Panc1 (cell line): ENCODE data around the gene C9orf85. TPM values are rescaled to one million over a fixed set of nuclear protein-coding genes. Genes with fewer than 3 reads are reported as not detected.

ENCODE experiments used
- ATAC-seq: fragments of 200-7000 bp; cut with Tn5 transposase; 2 replicates; pipeline ENCODE4 v1.9.1; 2020; ENCODE audit warnings: mild to moderate bottlenecking, moderate library complexity
- BruUV-seq: library from RNA; stranded (reverse); fragments of 400-500 nt; replicated peaks from 2 replicates; lab custom pipeline; 2021; lab: Mats Ljungman, UMichigan
- CTCF ChIA-PET: fragments of 300-600 bp; sonication (Branson Sonifier 250); formaldehyde crosslinking; loops from one replicate; lab custom pipeline; 2022; ENCODE audit warnings: antibody characterized with exemption; lab: Charles Lee
- POLR2A ChIA-PET: fragments of 300-600 bp; sonication (Branson Sonifier 250); formaldehyde crosslinking; loops from one replicate; lab custom pipeline; 2022; ENCODE audit warnings: antibody characterized with exemption; lab: Charles Lee
- DNase-seq: peaks from one replicate; pipeline ENCODE4 v3.0.0-alpha.2; 2010; ENCODE audit warnings: low read depth, low spot score
- H3K27ac ChIP-seq: 2 replicates; pipeline ENCODE4 v1.5.1; 2011; ENCODE audit warnings: mild to moderate bottlenecking, low read length, inconsistent platforms
- H3K27me3 ChIP-seq: fragments of 200-500 bp; sonication (Bioruptor generic); 2 replicates; pipeline ENCODE4 v1.6.0; 2014; ENCODE audit warnings: low read length, inconsistent platforms; ENCODE audit not compliant: control insufficient read depth, insufficient read depth
- H3K36me3 ChIP-seq: fragments of 200-500 bp; sonication (Bioruptor generic); 2 replicates; pipeline ENCODE4 v1.5.1; 2014; ENCODE audit warnings: inconsistent platforms, mild to moderate bottlenecking, low read length, moderate library complexity; ENCODE audit not compliant: control insufficient read depth, insufficient read depth
- H3K4me1 ChIP-seq: 2 replicates; pipeline ENCODE4 v1.5.1; 2011; ENCODE audit warnings: inconsistent platforms, mild to moderate bottlenecking, low read length, moderate library complexity; ENCODE audit not compliant: control insufficient read depth, insufficient read depth
- H3K4me3 ChIP-seq, 2 experiments: 2 replicates each; pipeline ENCODE4 v1.5.1; 2011 to 2012; ENCODE audit warnings: low read depth in 2 of 2, low read length in 2 of 2, mild to moderate bottlenecking in 2 of 2, inconsistent platforms in 1 of 2, moderate library complexity in 1 of 2
- H3K9me3 ChIP-seq: fragments of 200-500 bp; sonication (Bioruptor generic); 2 replicates; pipeline ENCODE4 v1.5.1; 2014; ENCODE audit warnings: low read depth, mild to moderate bottlenecking, inconsistent platforms, low read length, moderate library complexity; ENCODE audit not compliant: control insufficient read depth, insufficient read depth
- POLR2AphosphoS5 ChIP-seq: IDR thresholded peaks from 2 replicates; pipeline ENCODE4 v1.6.1; 2012; ENCODE audit warnings: mild to moderate bottlenecking, low read depth, low read length, moderate library complexity
- SIN3A ChIP-seq: IDR thresholded peaks from 2 replicates; pipeline ENCODE4 v1.6.1; 2012; ENCODE audit warnings: low read depth, mild to moderate bottlenecking, low read length, moderate library complexity, borderline replicate concordance; ENCODE audit not compliant: insufficient read depth
- TCF7L2 ChIP-seq: IDR thresholded peaks from 2 replicates; pipeline ENCODE4 v1.6.1; 2011; ENCODE audit warnings: mild to moderate bottlenecking, low read depth, low read length, inconsistent platforms
- in situ Hi-C: cut with HindIII; loops from 2 replicates; pipeline ENCODE4 v1.10.0; 2016; ENCODE audit warnings: low sequenced_read_pairs, low pct_unique_long_range_greater_than_20kb
- intact Hi-C: fragments of 100-400 bp; cut with micrococcal nuclease; formaldehyde crosslinking; loops from one replicate; pipeline ENCODE4 v1.10.0; 2022; ENCODE audit not compliant: unreplicated experiment
- total RNA-seq: library from RNA; stranded (reverse); gene quantifications from one replicate; pipeline ENCODE4 v1.2.1, GENCODE V29; 2021; ENCODE audit not compliant: unreplicated experiment
- TF ChIP-seq, protein P1 (sequence below), 2 experiments: IDR thresholded peaks; 2 replicates each; pipeline ENCODE4 v1.6.1; 2011 to 2012; ENCODE audit warnings: low read depth in 2 of 2, control low read depth in 1 of 2, low read length in 1 of 2, mild to moderate bottlenecking in 1 of 2, moderate library complexity in 1 of 2; ENCODE audit not compliant: insufficient read depth in 1 of 2
- TF ChIP-seq, protein P2 (sequence below): fragments of 450-650 bp; IDR thresholded peaks from 2 replicates; pipeline ENCODE4 v1.5.1; 2017; ENCODE audit warnings: mild to moderate bottlenecking

C9orf85 gene
- total RNA-seq, 1 experiment from 2014 or later: 8.0 TPM

DNA sequence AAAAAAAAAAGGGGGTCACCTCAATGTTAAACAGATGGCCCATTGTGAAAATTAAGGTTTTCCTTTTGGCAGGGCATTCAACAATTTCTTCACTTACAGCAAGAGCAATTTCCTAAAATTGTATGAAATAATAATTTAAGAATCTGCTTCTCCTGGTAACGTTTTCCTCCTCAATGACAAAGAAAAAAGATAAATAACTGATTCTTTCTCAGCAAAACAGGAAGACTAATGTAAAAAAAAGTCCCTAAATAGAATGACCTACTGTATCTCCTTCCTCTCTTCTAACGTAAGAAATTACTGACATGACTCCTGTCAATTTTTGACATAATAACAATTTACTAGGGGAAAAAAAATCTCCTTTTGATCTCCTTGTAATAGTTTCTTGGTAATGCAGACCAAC lies 26.0 kb upstream of the C9orf85 start:
- intact Hi-C loops: no loop called here

DNA sequence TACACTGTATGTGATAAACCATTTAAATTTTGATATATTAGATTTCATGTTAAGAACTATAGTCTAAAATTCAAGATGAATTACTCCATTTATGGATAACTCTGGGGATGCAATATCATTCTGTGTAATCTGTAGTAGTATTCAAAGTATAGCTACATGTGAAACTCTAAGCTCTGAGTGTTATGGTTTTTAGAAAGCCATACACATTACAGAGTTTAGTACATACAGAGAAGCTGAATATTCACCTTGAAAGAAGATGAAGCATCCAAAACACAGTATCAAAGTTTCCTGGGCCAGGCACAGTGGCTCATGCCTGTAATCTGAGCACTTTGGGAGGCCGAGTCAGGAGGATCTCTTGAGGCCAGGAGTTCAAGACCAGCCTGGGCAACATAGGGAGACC lies 25.4 kb upstream of the C9orf85 start:
- no TSS peak for BruUV-seq
- intact Hi-C loops: no loop called here

More for the DNA sequence above, 26.0 kb upstream of the C9orf85 start:
- in situ Hi-C loops: no loop called here
- ATAC-seq: no peak
- POLR2A ChIA-PET: no interaction called here
- Histone ChIP-seq H3K4me1 (no peaks in the 10 kb centered on the region), H3K4me3 (no peak overlapping the region), H3K36me3 (no peaks in the 10 kb centered on the region), H3K9me3 (peaks cover 9% of the 10 kb centered on the region; the same call in 1 of the 2 replicates), H3K27me3 (no peaks in the 10 kb centered on the region), H3K27ac (no peak overlapping the region)
- no peak for DNase-seq
- TF ChIP-seq, protein P1, sequence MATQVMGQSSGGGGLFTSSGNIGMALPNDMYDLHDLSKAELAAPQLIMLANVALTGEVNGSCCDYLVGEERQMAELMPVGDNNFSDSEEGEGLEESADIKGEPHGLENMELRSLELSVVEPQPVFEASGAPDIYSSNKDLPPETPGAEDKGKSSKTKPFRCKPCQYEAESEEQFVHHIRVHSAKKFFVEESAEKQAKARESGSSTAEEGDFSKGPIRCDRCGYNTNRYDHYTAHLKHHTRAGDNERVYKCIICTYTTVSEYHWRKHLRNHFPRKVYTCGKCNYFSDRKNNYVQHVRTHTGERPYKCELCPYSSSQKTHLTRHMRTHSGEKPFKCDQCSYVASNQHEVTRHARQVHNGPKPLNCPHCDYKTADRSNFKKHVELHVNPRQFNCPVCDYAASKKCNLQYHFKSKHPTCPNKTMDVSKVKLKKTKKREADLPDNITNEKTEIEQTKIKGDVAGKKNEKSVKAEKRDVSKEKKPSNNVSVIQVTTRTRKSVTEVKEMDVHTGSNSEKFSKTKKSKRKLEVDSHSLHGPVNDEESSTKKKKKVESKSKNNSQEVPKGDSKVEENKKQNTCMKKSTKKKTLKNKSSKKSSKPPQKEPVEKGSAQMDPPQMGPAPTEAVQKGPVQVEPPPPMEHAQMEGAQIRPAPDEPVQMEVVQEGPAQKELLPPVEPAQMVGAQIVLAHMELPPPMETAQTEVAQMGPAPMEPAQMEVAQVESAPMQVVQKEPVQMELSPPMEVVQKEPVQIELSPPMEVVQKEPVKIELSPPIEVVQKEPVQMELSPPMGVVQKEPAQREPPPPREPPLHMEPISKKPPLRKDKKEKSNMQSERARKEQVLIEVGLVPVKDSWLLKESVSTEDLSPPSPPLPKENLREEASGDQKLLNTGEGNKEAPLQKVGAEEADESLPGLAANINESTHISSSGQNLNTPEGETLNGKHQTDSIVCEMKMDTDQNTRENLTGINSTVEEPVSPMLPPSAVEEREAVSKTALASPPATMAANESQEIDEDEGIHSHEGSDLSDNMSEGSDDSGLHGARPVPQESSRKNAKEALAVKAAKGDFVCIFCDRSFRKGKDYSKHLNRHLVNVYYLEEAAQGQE (IDR thresholded peaks at IDR 0.05; ENCODE audit: insufficient read depth in 1 of 2, low read depth in 2 of 2, low read length in 1 of 2): no peak
- no peak for TF ChIP-seq TCF7L2
- TF ChIP-seq POLR2AphosphoS5: no peak
- TF ChIP-seq SIN3A: no peak
- TF ChIP-seq, protein P2, sequence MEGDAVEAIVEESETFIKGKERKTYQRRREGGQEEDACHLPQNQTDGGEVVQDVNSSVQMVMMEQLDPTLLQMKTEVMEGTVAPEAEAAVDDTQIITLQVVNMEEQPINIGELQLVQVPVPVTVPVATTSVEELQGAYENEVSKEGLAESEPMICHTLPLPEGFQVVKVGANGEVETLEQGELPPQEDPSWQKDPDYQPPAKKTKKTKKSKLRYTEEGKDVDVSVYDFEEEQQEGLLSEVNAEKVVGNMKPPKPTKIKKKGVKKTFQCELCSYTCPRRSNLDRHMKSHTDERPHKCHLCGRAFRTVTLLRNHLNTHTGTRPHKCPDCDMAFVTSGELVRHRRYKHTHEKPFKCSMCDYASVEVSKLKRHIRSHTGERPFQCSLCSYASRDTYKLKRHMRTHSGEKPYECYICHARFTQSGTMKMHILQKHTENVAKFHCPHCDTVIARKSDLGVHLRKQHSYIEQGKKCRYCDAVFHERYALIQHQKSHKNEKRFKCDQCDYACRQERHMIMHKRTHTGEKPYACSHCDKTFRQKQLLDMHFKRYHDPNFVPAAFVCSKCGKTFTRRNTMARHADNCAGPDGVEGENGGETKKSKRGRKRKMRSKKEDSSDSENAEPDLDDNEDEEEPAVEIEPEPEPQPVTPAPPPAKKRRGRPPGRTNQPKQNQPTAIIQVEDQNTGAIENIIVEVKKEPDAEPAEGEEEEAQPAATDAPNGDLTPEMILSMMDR: no peak
- no TSS peak for BruUV-seq
- CTCF ChIA-PET: no interaction called here

More for the DNA sequence above, 25.4 kb upstream of the C9orf85 start:
- CTCF ChIA-PET: no interaction called here
- DNase-seq: no peak
- no peaks in the 10 kb centered on the region for H3K36me3 ChIP-seq
- no peak overlapping the region for H3K27ac ChIP-seq
- POLR2A ChIA-PET: no interaction called here
- H3K4me3 ChIP-seq: no peak overlapping the region
- in situ Hi-C loops: no loop called here
- TF ChIP-seq POLR2AphosphoS5 (no peak), TCF7L2 (no peak), SIN3A (no peak)
- TF ChIP-seq, protein P1 (IDR thresholded peaks at IDR 0.05; ENCODE audit: insufficient read depth in 1 of 2, low read depth in 2 of 2, low read length in 1 of 2): no peak
- TF ChIP-seq, protein P2: no peak
- H3K27me3 ChIP-seq: no peaks in the 10 kb centered on the region
- no peaks in the 10 kb centered on the region; the same call in 1 of the 2 replicates for H3K4me1 ChIP-seq
- no peak for ATAC-seq
- H3K9me3 ChIP-seq: peaks cover 5% of the 10 kb centered on the region; the same call in 1 of the 2 replicates
